ENCODE results near the gene SV2C.

- TF ChIP-seq CTCF (IDR thresholded peaks at IDR 0.05) (no peak), POLR2A (IDR thresholded peaks at IDR 0.05) (no peak), EP300 (IDR thresholded peaks at IDR 0.05) (no peak)
These were observed 8.2 kb downstream of the SV2C start for GRCh38 chr5:76091351-76091750.

Measured in tibial nerve (tissue), 4 donors.